Liver (tissue), 2 donors: ENCODE measurements around the gene NCDN.

Experiments used
- CTCF ChIP-seq: fragments of 150-350 bp; IDR thresholded peaks from 2 replicates; pipeline ENCODE4 v1.5.1; 2017; ENCODE audit warnings: improper control_type of control experiment, low read depth, low read length; ENCODE audit not compliant: missing input control
- FOXA1 ChIP-seq: IDR thresholded peaks from 2 replicates; pipeline ENCODE4 v1.6.1; 2016; ENCODE audit warnings: antibody characterized with exemption
- donor health status: healthy.

GRCh38 chr1:35561972-35562680, 4.5 kb downstream of the NCDN start:
- no peak for TF ChIP-seq FOXA1
- TF ChIP-seq CTCF, result no peak
